AG09309 (cell line): ENCODE results near the gene RNF213.
A peak's percentile ranks its signal among the peaks of the same experiment; 100 is the strongest.

Experiments used
- DNase-seq: peaks from one replicate; pipeline ENCODE4 v3.0.0-alpha.2; 2010; ENCODE audit warnings: low read depth
- H3K4me3 ChIP-seq: 2 replicates; pipeline ENCODE4 v1.5.1; 2011; ENCODE audit warnings: mild to moderate bottlenecking, low read depth, low read length, moderate library complexity; ENCODE audit not compliant: control insufficient read depth
- CTCF ChIP-seq: IDR thresholded peaks from 2 replicates; pipeline ENCODE4 v1.5.1; 2011; ENCODE audit warnings: mild to moderate bottlenecking, low read depth, low read length, inconsistent platforms; ENCODE audit not compliant: insufficient read depth, control insufficient read depth; ENCODE audit errors: missing control alignments

The RNF213 gene

GRCh38 chr17:80363120-80363515 lies 102.5 kb downstream of the RNF213 start:
- TF ChIP-seq CTCF, result no peak
- DNase-seq, result no peak
- H3K4me3 ChIP-seq, result no peak overlapping the region

GRCh38 chr17:80363518-80364090 lies 103.0 kb downstream of the RNF213 start:
- DNase-seq, result no peak
- TF ChIP-seq CTCF, result no peak
- H3K4me3 ChIP-seq, result no peak overlapping the region

- peak; percentile 32 for TF ChIP-seq CTCF
- no peak overlapping the region for H3K4me3 ChIP-seq
- no peak for DNase-seq
These were observed 103.5 kb downstream of the RNF213 start for GRCh38 chr17:80364091-80364691.

GRCh38 chr17:80365001-80365965 lies 104.6 kb downstream of the RNF213 start:
- DNase-seq, result no peak
- no peak for TF ChIP-seq CTCF
- H3K4me3 ChIP-seq, result no peak overlapping the region

DNA sequence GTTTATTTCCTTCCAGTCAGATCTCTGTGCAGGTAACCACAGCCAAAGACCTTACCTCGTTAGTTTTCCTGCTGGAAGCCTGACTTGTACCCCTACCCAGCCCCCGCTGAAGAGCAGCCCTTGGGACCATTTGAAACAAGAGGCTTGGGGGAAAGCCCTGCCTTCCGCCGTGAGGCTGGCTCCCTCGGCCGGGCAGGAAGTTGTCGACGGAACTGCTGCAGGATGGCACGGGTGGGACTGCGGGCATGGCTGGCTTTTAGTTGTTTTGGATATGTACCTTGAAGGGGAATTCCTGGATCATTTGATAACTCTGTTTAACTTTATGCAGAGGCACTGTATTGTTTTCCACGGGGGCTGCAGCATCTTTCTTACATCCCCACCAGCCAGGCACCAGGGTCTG lies 105.3 kb downstream of the RNF213 start:
- no peak overlapping the region for H3K4me3 ChIP-seq
- no peak for DNase-seq
- TF ChIP-seq CTCF, result no peak

DNA sequence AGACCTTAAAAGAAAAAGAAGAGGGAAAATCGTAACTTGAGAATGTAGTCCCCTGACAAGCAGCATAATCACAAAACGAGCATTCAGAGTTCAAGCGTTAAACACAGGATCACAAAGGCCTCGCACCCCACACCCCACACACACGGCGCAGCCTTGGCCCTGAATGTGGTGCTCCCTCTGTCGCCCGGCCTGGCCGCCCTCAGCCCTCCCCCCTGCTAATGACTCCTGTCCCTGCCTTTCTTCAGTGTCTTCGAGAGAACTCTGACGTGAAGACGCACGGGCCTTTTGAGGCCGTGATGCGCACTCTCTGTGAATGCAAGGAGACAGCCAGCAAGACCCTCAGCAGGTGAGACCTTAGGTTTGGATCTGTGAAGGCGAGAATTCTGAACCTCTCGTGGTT lies 106.9 kb downstream of the RNF213 start:
- TF ChIP-seq CTCF, result no peak
- H3K4me3 ChIP-seq, result no peak overlapping the region
- DNase-seq, result no peak
